GM19043 (cell line): Measurements from ENCODE around the gene LYZL4.

Source experiments
- ATAC-seq: cut with Tn5 transposase; IDR thresholded peaks from one replicate; pipeline ENCODE4 v1.9.1; 2021; ENCODE audit warnings: low read depth; ENCODE audit not compliant: unreplicated experiment

LYZL4 gene

GRCh38 chr3:42376344-42376798 is 34.0 kb downstream of the LYZL4 start:
- no peak for ATAC-seq

GRCh38 chr3:42375121-42375800 is 35.1 kb downstream of the LYZL4 start:
- ATAC-seq: no peak

- no peak for ATAC-seq
These were observed 38.6 kb downstream of the LYZL4 start for GRCh38 chr3:42371776-42372175.

- ATAC-seq: no peak
These were observed 40.6 kb downstream of the LYZL4 start for GRCh38 chr3:42369832-42370231.

- no peak for ATAC-seq
These were observed 41.1 kb downstream of the LYZL4 start for GRCh38 chr3:42369304-42369703.

- no peak for ATAC-seq
These were observed 41.5 kb downstream of the LYZL4 start for GRCh38 chr3:42368861-42369260.

- ATAC-seq: no peak
These were observed 42.5 kb downstream of the LYZL4 start for GRCh38 chr3:42367903-42368302.

GRCh38 chr3:42366550-42366949 is 43.9 kb downstream of the LYZL4 start:
- ATAC-seq: no peak

- no peak for ATAC-seq
These were observed 53.1 kb downstream of the LYZL4 start for GRCh38 chr3:42357335-42357734.

GRCh38 chr3:42355612-42356011 is 54.8 kb downstream of the LYZL4 start:
- ATAC-seq: no peak

GRCh38 chr3:42353631-42354030 is 56.8 kb downstream of the LYZL4 start:
- no peak for ATAC-seq

- no peak for ATAC-seq
These were observed 59.2 kb downstream of the LYZL4 start for GRCh38 chr3:42351207-42351606.

GRCh38 chr3:42349765-42350594 is 60.4 kb downstream of the LYZL4 start:
- no peak for ATAC-seq

- ATAC-seq: no peak
These were observed 62.5 kb downstream of the LYZL4 start for GRCh38 chr3:42347928-42348327.
